NOMO-1 (cell line): ENCODE results near the gene BMP2K.

Experiments
- DNase-seq, 2 experiments: peaks; one replicate each; lab custom pipeline; 2025; ENCODE audit not compliant: unreplicated experiment in 2 of 2; lab: John Stamatoyannopoulos, UW

The BMP2K gene

GRCh38 chr4:78763763-78764387 lies 12.3 kb upstream of the BMP2K start:
- DNase-seq, result no peak

- DNase-seq, result no peak
Observed at GRCh38 chr4:78764498-78764961, 11.6 kb upstream of the BMP2K start.

- no peak for DNase-seq
Observed at GRCh38 chr4:78765432-78766006, 10.6 kb upstream of the BMP2K start.

GRCh38 chr4:78766026-78766425 lies 10.1 kb upstream of the BMP2K start:
- DNase-seq, result no peak

- DNase-seq, result peak in 1 of 2 experiments; percentile 5
Observed at GRCh38 chr4:78766650-78767049, 9.5 kb upstream of the BMP2K start.

GRCh38 chr4:78767350-78767749 lies 8.8 kb upstream of the BMP2K start:
- no peak for DNase-seq

GRCh38 chr4:78768452-78769180 lies 7.5 kb upstream of the BMP2K start:
- DNase-seq, result no peak

- no peak for DNase-seq
Observed at GRCh38 chr4:78770091-78770642, 6.0 kb upstream of the BMP2K start.

- no peak for DNase-seq
Observed at GRCh38 chr4:78772526-78773091, 3.5 kb upstream of the BMP2K start.

- DNase-seq, result no peak
Observed at GRCh38 chr4:78774417-78774816, 1.7 kb upstream of the BMP2K start.

GRCh38 chr4:78775303-78776078 lies 659 bp upstream of the BMP2K start:
- peak; percentile 68 to 87 for DNase-seq

GRCh38 chr4:78776729-78777575 lies 802 bp downstream of the BMP2K start:
- DNase-seq, result peak; percentile 67 to 69

GRCh38 chr4:78777576-78777940 lies 1.4 kb downstream of the BMP2K start:
- DNase-seq, result no peak

GRCh38 chr4:78778530-78778929 lies 2.4 kb downstream of the BMP2K start:
- no peak for DNase-seq

GRCh38 chr4:78779280-78779679 lies 3.1 kb downstream of the BMP2K start:
- no peak for DNase-seq

GRCh38 chr4:78780093-78780492 lies 3.9 kb downstream of the BMP2K start:
- DNase-seq, result no peak

GRCh38 chr4:78781139-78781538 lies 5.0 kb downstream of the BMP2K start:
- no peak for DNase-seq

- DNase-seq, result peak in 1 of 2 experiments; percentile 60
Observed at GRCh38 chr4:78781924-78782323, 5.8 kb downstream of the BMP2K start.

GRCh38 chr4:78784236-78784865 lies 8.2 kb downstream of the BMP2K start:
- peak in 1 of 2 experiments; percentile 4 for DNase-seq
